Stimulated activated CD4-positive, alpha-beta T cell treated with anti-CD3 and anti-CD28 coated beads, TNF-alpha, amount 100 ng/mL, for 4 hours (primary cell): ENCODE results near the gene ZNF212.
"Not testable (repeated sequence)": the region's sequence is repeated elsewhere in the genome, so short reads cannot be mapped to it uniquely, and the experiment has no call there.

Experiments used
- DNase-seq, 3 experiments: peaks; one replicate each; pipeline ENCODE4 v3.0.0-alpha.2; 2020; ENCODE audit warnings: low read depth in 3 of 3

ZNF212 gene

DNA sequence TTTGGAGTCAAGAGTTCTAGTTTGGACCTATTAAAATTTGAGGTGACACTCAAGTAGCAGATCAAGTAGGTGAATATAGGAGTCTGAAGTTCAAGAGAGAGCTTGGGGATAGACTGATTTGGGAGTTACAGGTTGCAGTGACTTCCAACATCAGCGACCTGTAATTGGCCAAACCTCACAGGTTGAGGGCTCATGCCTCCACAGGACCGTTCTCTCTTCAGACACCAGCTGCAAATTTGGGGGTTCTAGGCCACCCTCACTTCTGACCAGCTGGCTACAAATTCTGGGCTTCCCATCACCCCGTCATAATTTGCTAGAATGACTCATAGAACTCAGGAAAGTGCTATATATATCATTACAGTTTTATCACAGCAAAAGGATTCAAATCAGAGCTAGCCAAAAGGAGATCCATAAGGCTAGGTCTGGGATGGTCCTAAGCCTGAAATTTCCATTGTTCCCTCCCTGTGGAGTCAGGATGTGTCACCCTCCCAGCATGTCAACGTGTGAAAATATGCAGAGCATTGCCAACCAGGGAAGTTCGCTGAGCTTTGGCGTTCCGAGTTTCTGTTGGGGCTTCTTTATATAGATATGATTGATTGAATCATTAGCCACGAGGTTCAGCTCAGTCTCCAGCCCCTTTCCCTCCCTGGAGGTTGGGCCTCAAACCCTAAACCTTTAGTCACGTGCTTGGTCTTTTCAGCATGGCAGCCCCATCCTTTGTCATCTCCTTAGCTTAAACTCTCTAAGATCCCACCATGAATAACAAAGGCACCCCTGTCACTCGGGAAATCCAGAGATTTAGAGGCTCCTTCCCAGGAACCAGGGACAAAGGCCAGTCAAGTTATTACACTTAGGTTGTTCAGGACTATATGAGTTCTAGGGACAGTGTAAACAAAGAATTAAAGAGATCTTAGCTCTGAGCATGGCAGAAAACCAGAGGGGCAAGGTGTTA is 20.7 kb upstream of the ZNF212 start:
- DNase-seq = no peak

- no peak for DNase-seq
Observed at GRCh38 chr7:149220534-149220933, 18.9 kb upstream of the ZNF212 start.

- no peak for DNase-seq
Observed at GRCh38 chr7:149223176-149223575, 16.3 kb upstream of the ZNF212 start.

DNA sequence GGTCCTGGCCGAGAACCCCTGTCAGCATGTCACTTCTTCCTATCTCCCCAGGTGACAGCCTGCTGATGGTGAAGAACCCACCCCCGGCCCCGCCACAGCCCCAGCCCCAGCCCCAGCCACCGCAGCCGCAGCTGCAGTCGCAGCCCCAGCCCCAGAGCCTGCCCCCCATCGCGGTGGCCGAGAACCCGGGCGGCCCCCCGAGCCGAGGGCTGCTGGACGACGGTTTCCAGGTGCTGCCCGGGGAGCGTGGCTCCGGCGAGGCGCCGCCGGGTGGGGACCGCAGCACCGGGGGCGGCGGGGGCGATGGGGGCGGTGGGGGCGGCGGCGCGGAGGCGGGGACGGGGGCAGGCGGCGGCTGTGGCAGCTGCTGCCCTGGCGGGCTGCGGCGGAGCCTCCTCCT is 15.7 kb upstream of the ZNF212 start:
- DNase-seq = no peak

DNA sequence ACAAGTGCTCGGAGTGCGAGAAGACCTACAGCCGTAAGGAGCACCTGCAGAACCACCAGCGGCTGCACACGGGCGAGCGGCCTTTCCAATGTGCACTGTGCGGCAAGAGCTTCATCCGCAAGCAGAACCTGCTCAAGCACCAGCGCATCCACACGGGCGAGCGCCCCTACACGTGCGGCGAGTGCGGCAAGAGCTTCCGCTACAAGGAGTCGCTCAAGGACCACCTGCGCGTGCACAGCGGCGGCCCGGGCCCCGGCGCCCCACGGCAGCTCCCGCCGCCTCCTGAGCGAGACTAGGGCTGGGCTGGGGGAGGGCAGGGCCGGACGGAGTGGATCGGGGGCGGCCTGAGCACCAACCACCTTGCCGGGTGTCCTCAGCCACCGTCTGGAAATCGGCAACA is 15.1 kb upstream of the ZNF212 start:
- no peak for DNase-seq

GRCh38 chr7:149225106-149225505 is 14.3 kb upstream of the ZNF212 start:
- DNase-seq = no peak

GRCh38 chr7:149225656-149226055 is 13.8 kb upstream of the ZNF212 start:
- DNase-seq = no peak

- not testable (repeated sequence) for DNase-seq
Observed at GRCh38 chr7:149226366-149226765, 13.1 kb upstream of the ZNF212 start.

- DNase-seq = no peak
Observed at GRCh38 chr7:149226840-149227494, 12.5 kb upstream of the ZNF212 start.

DNA sequence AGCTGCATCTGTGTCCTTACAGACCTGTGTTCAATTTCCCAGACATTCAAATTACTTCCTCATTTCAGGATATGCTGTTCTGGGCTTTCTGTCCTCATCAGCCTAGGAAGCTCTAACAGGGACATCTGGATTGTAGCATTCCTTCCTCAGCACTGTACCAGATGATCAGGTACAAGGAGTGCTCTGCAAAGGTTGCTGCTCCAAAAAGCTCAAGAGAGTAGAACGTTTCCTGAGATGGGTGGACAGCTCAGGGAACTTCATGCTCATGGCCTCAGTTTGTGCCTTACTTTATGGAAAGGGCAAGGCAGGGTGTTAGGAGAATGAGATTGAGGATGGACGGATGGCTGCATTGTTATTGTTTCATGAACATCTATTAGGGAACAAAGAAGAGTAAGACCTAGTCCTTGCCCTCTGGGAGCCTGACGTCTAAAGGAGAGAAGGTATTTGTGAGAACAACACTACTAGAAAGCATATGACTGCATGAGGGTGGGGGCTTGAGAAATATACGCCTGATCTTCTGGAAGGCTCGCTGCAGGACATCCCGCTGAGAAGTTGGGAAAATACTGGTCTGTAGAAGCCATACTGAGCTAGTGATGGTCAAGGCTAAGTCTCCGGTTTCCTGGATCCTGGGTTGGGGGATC is 10.5 kb upstream of the ZNF212 start:
- DNase-seq = no peak

- DNase-seq = no peak
Observed at GRCh38 chr7:149229526-149229925, 9.9 kb upstream of the ZNF212 start.

DNA sequence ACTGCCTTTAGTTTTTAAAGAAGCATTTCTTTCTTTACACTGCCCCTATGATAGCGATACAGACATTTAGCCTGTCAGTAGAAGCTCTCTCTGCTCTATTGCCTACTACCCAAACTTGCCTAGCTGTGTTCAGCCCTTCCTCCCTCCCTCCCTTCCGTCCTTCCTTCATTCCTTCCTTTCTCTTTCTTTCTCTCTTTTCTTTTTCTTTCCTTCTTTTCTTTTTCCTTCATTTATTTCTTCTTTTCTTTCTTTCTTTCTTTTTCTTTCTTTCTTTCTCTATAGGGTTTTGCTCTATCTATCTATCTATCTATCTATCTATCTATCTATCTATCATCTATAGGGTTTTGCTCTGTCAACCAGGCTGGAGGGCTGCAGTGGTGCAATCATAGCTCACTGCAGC is 7.1 kb upstream of the ZNF212 start:
- DNase-seq = no peak

DNA sequence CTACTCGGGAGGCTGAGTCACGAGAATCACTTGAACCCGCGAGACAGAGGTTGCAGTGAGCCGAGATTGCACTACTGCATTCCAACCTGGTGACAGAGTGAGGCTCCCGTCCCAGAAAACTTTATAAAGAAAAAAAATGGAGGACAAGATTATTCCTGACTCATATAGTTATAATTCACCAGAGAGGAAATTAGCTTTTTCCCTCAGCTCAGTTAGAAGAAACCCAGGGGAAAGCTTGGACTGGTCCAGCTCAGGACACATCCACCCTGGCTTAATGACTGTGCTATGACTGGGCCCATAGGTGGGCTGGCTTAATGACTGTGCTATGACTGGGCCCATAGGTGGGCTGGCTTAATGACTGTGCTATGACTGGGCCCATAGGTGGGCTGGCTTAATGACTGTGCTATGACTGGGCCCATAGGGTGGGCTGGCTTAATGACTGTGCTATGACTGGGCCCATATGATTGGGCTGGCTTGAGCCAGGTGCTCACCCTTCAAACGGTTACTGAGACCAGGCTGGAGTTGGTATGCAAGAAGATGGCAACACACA is 5.7 kb upstream of the ZNF212 start:
- DNase-seq = not testable (repeated sequence)

DNA sequence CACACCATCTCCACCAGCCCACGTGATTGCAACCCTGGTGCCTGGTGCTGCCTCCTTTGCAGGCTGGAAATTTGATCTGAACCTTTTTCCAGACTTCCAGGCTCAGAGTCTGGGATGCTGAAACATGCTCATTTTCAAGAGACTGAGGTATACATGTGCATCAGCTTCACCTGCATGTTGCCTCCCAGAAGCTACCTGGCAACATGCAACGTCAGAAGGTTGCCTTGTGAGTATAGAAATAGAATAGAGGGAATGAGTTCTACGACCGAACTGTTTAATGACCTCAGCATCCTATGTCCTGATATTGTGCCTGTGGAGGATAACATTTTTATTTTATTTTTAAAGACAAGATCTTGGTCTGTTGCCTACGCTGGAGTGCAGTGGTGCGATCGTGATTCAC is 1.9 kb upstream of the ZNF212 start:
- no peak for DNase-seq

DNA sequence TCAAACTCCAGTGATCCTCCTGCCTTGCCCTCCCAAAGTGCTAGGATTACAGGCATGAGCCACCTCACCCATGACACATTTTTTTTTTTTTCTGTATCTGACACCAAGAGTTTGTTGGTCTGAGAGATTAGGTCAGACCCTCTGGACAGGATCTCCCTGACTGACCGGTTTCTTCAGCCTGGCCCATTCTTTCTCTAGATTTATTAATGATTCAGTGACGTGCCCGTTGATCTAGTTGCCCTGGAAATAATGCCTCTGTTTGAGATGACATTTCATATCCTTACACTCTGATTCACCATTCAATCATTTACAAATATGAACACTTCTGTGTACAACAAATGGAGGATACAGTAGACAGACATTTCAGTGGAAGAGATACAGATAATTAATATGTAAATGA is 1.4 kb upstream of the ZNF212 start:
- no peak for DNase-seq

DNA sequence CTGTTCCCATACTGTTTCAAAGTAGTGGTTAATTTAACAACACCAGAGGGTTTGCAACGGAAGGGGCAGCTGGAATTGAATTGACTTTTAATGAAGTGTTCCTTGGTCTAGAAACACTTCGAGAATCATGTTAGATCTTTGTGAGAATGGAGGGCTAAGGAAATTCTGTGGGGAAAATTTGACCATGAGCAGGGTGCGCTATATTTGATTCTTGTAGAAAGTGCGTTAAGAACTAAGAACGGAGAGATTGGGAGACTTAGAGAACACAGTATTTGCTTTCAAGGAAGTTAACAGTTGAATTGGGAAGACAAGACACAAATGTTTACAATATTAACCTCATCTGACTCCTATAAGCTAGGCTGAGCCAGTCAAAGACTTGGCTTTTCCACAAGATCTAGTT is 1.2 kb downstream of the ZNF212 start:
- no peak for DNase-seq

DNA sequence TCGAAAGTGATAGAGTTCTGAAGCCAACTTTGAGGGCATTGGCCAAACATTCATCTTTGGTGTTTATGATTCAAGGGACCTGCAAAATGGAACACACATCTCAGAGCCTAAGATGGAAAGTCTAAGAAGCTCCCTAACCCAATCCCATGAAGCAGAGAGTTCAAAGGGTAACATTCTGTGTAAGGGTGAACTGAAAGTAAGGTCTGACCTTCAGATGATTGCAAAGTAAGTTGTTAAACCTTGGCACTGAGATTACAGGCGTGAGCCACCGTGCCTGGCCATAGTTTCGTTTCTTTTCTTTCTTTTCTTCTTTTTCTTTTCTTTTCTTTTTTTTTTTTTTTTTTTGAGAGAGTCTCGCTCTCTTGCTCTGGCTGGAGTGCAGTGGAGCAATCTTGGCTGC is 2.2 kb downstream of the ZNF212 start:
- DNase-seq = no peak

DNA sequence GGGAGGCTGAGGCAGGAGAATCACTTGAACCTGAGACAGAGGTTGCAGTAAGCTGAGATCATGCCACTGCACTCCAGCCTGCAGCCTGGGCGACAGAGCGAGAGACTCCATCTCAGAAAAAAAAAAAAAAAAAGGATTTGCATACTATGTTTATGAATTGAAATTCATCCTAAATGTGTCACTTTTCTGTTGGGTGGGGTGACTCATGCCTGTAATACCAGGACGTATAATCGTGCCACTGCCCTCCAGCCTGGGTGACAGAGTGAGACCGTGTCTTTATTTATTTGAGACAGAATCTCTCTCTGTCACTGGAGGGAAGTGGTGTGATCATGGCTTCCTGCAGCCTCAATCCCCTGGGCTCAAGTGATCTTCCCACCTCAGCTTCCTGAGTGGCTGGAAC is 5.8 kb downstream of the ZNF212 start:
- no peak for DNase-seq

DNA sequence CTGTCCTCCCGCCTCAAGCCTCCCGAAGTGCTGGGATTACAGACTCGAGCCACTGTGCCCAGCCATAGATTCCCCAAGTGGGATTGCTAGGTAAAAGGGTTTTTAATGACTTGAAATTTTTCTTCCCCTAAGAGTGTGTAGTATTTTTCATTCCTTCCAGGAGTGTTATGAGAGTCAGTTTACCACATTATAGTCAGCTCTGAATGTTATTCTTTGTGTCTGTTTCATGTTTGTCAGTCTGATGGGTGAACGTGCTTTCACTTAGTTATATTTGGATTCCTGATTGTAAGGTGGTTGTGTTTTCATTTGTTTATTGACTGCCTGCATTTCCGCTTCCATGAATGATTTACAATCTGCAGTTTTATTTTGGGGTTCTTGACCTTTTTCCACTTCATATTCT is 6.3 kb downstream of the ZNF212 start:
- no peak for DNase-seq

DNA sequence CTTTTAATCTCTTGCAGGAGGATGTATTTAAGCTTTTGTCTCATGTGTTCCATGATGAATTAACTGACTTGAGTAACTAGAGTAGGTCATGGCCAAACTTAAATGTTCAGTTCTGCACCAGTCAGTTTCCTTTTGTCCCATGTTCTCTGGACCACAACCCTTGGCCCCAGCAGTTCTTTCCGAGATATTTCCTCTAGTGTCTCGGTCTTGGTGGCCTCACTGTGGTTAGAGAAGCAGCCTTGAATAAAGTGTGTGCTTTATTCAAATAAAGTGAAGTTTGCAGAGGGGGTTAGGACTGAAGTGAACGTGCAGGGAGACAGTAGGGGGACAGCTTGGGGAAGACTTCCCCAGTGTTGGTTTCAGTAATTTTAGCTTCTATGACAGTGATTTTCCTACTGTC is 9.3 kb downstream of the ZNF212 start:
- DNase-seq = no peak

- not testable (repeated sequence) for DNase-seq
Observed at GRCh38 chr7:149250151-149250550, 10.7 kb downstream of the ZNF212 start.

GRCh38 chr7:149251518-149251917 is 12.1 kb downstream of the ZNF212 start:
- not testable (repeated sequence) for DNase-seq
